Transverse colon (tissue), 4 donors: ENCODE results near the gene BMAL1.

Source experiments
- CTCF ChIP-seq, 5 experiments: fragments of 200-600 bp in 3 of 5; fragments of 450-650 bp in 2 of 5; sonication (generic) in 3 of 5; IDR thresholded peaks; 1 replicate in 2 of 5; 2 replicates in 3 of 5; pipeline ENCODE4 v1.5.1; 2016 to 2017; ENCODE audit warnings: antibody characterized with exemption in 5 of 5, inconsistent platforms in 3 of 5, mild to moderate bottlenecking in 2 of 5, moderate library complexity in 1 of 5
- EP300 ChIP-seq: sonication (generic); formaldehyde crosslinking; IDR thresholded peaks from one replicate; pipeline ENCODE4 v1.6.1; 2017; ENCODE audit warnings: antibody characterized with exemption, low read depth
- POLR2A ChIP-seq: fragments of 450-650 bp; IDR thresholded peaks from one replicate; pipeline ENCODE4 v1.6.1; 2016; ENCODE audit warnings: antibody characterized with exemption, mild to moderate bottlenecking, moderate library complexity
- POLR2AphosphoS5 ChIP-seq, 3 donors: sonication (generic); formaldehyde crosslinking; IDR thresholded peaks; one replicate each; pipeline ENCODE4 v1.6.1; 2016; ENCODE audit warnings: antibody characterized with exemption in 3 of 3

- TF ChIP-seq CTCF (IDR thresholded peaks at IDR 0.05) (no peak), POLR2AphosphoS5 (IDR thresholded peaks at IDR 0.05) (no peak), EP300 (no peak), POLR2A (no peak)
Measured at GRCh38 chr11:13366266-13367026, 88.9 kb downstream of the BMAL1 start.
